Gastroesophageal sphincter (tissue), 4 donors: Measurements from ENCODE around the gene CIAO2B. TPM values are rescaled to one million over a fixed set of nuclear protein-coding genes. Genes with fewer than 3 reads are reported as not detected.

Source experiments
- ATAC-seq: fragments of 150-250 bp; one replicate; pipeline ENCODE4 v1.9.1; 2016; ENCODE audit warnings: mild to moderate bottlenecking, moderate library complexity
- H3K27ac ChIP-seq, 4 donors: fragments of 200-600 bp; sonication (generic) in 3 of 4; 1 replicate in 3 of 4; 2 replicates in 1 of 4; pipeline ENCODE4 v1.5.1; 2016 to 2019
- H3K27me3 ChIP-seq: fragments of 200-600 bp; sonication (generic); one replicate; pipeline ENCODE4 v1.5.1; 2019
- H3K36me3 ChIP-seq, 2 donors: fragments of 200-600 bp; sonication (generic); one replicate each; pipeline ENCODE4 v1.5.1; 2019; ENCODE audit warnings: control low read depth in 1 of 2
- H3K4me1 ChIP-seq, 3 donors: fragments of 200-600 bp; sonication (generic); 1 replicate in 2 of 3; 2 replicates in 1 of 3; pipeline ENCODE4 v1.5.1; 2016 to 2019; ENCODE audit warnings: control low read depth in 2 of 3
- H3K4me3 ChIP-seq, 2 donors: fragments of 200-600 bp; sonication (generic); one replicate each; pipeline ENCODE4 v1.5.1; 2019; ENCODE audit warnings: mild to moderate bottlenecking in 1 of 2, moderate library complexity in 1 of 2
- H3K9me3 ChIP-seq, 3 donors: fragments of 200-600 bp; sonication (generic); one replicate each; pipeline ENCODE4 v1.5.1; 2017 to 2019; ENCODE audit warnings: control low read depth in 2 of 3
- EP300 ChIP-seq: sonication (generic); formaldehyde crosslinking; IDR thresholded peaks from one replicate; pipeline ENCODE4 v1.6.1; 2017; ENCODE audit warnings: antibody characterized with exemption, mild to moderate bottlenecking
- POLR2A ChIP-seq, 2 donors: fragments of 450-650 bp; IDR thresholded peaks; one replicate each; pipeline ENCODE4 v1.6.1; 2017; ENCODE audit warnings: antibody characterized with exemption in 2 of 2, mild to moderate bottlenecking in 2 of 2, moderate library complexity in 1 of 2
- POLR2AphosphoS5 ChIP-seq: sonication (generic); formaldehyde crosslinking; IDR thresholded peaks from one replicate; pipeline ENCODE4 v1.6.1; 2017; ENCODE audit warnings: antibody characterized with exemption
- WGBS, 2 donors: methylation state at CpG; one replicate each; pipeline ENCODE4 v1.1.5; 2018; ENCODE audit warnings: low coverage in 1 of 2; 5-methylcytosine and 5-hydroxymethylcytosine counted together
- total RNA-seq, 4 donors: library from RNA; depleted of rRNA; stranded (reverse); fragments of >200 nt; gene quantifications; one replicate each; pipeline ENCODE4 v1.1.0, GENCODE V29; 2016
- TF ChIP-seq, protein P1 (sequence below), 4 experiments: fragments of 200-600 bp in 2 of 4; fragments of 450-650 bp in 2 of 4; sonication (generic) in 1 of 4; IDR thresholded peaks; one replicate each; pipeline ENCODE4 v1.5.1; 2017 to 2019; ENCODE audit warnings: antibody characterized with exemption in 4 of 4, mild to moderate bottlenecking in 2 of 4, moderate library complexity in 2 of 4

CIAO2B gene
- total RNA-seq, 4 donors from 2014 or later: 54.3 to 88.9 (median 79.5) TPM

- Histone ChIP-seq H3K9me3 (no peaks in the 10 kb centered on the region), H3K27me3 (peaks cover 3% of the 10 kb centered on the region), H3K4me1 (peaks cover 0 to 72% (median 24%) of the 10 kb centered on the region in 3 donors), H3K36me3 (peaks cover 0 to 10% of the 10 kb centered on the region in 2 donors), H3K27ac (peak overlapping the region; percentile 87 to 96 (median 93)), H3K4me3 (no peak overlapping the region)
- no peak for ATAC-seq
- 56% methylated on average over 1 of the region's 3 CpGs; no CpG with 5 or more reads in 1 of the 2 donors for WGBS, 2 donors
- TF ChIP-seq POLR2AphosphoS5 (no peak), EP300 (no peak)
Measured at GRCh38 chr16:66926961-66927436, 7.2 kb downstream of the CIAO2B start.

GRCh38 chr16:66926171-66926947 is 7.8 kb downstream of the CIAO2B start:
- ATAC-seq: no peak
- H3K27ac ChIP-seq: peak overlapping the region; percentile 87 to 96 (median 93)
- no peaks in the 10 kb centered on the region for H3K9me3 ChIP-seq
- H3K36me3 ChIP-seq: peaks cover 0 to 10% of the 10 kb centered on the region in 2 donors
- H3K4me3 ChIP-seq: peak overlapping the region; percentile 64 to 83
- TF ChIP-seq POLR2AphosphoS5 (no peak), POLR2A (IDR thresholded peaks at IDR 0.05) (no peak)
- WGBS, 2 donors: 17 to 49% methylated on average over 2 to 4 of the region's 5 CpGs
- H3K4me1 ChIP-seq: peaks cover 0 to 75% (median 30%) of the 10 kb centered on the region in 3 donors
- peaks cover 3% of the 10 kb centered on the region for H3K27me3 ChIP-seq

DNA sequence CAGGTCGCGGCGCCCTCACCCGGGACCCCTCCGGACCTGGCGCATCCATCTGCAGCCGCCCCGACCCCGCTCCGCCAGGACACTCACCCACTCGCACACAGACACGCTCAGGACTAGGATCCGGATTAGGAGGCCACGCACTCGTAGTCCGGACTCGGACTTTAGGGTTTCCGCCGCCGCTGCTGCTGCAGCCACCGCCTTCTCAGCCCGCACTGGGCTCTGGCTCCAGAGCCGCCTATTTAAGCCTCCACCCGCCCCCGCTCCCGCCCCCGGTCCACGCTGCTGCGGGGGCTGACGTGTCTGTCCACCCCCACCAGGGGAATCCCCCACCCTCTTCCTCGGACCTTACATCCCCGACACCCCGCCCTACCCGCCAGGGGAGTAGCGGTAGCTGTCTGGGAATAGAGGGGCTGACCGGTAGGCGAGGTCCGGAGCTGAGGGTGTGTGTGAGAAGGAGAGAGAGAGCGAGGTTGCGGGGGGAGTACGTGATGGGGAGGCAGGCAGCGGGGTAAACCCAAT is 8.8 kb downstream of the CIAO2B start, which contains the start of gene RRAD:
RRAD (minus strand) TSS at position 214 of the 519 bp plus-strand sequence. CDS start 356 bp downstream, outside the sequence.
- H3K27ac ChIP-seq: peak within 1 kb of the TSS; percentile 87 to 96 (median 93)
- H3K4me1 ChIP-seq: peaks cover 2 to 84% (median 31%) of the 10 kb centered on the region in 3 donors
- peak; percentile 46 for ATAC-seq
- peak; percentile 77 for TF ChIP-seq POLR2AphosphoS5
- peak; percentile 73 to 80 for TF ChIP-seq POLR2A (IDR thresholded peaks at IDR 0.05)
- no peak for TF ChIP-seq EP300
- TF ChIP-seq, protein P1, sequence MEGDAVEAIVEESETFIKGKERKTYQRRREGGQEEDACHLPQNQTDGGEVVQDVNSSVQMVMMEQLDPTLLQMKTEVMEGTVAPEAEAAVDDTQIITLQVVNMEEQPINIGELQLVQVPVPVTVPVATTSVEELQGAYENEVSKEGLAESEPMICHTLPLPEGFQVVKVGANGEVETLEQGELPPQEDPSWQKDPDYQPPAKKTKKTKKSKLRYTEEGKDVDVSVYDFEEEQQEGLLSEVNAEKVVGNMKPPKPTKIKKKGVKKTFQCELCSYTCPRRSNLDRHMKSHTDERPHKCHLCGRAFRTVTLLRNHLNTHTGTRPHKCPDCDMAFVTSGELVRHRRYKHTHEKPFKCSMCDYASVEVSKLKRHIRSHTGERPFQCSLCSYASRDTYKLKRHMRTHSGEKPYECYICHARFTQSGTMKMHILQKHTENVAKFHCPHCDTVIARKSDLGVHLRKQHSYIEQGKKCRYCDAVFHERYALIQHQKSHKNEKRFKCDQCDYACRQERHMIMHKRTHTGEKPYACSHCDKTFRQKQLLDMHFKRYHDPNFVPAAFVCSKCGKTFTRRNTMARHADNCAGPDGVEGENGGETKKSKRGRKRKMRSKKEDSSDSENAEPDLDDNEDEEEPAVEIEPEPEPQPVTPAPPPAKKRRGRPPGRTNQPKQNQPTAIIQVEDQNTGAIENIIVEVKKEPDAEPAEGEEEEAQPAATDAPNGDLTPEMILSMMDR (IDR thresholded peaks at IDR 0.05): peak in 1 of 4 experiments; percentile 24
- peaks cover 3% of the 10 kb centered on the region for H3K27me3 ChIP-seq
- H3K36me3 ChIP-seq: peaks cover 0 to 8% of the 10 kb centered on the region in 2 donors
- H3K4me3 ChIP-seq: peak within 1 kb of the TSS; percentile 64 to 83
- WGBS, 2 donors: 0% methylated on average over 1 of the region's 42 CpGs
- H3K9me3 ChIP-seq: no peaks in the 10 kb centered on the region

DNA sequence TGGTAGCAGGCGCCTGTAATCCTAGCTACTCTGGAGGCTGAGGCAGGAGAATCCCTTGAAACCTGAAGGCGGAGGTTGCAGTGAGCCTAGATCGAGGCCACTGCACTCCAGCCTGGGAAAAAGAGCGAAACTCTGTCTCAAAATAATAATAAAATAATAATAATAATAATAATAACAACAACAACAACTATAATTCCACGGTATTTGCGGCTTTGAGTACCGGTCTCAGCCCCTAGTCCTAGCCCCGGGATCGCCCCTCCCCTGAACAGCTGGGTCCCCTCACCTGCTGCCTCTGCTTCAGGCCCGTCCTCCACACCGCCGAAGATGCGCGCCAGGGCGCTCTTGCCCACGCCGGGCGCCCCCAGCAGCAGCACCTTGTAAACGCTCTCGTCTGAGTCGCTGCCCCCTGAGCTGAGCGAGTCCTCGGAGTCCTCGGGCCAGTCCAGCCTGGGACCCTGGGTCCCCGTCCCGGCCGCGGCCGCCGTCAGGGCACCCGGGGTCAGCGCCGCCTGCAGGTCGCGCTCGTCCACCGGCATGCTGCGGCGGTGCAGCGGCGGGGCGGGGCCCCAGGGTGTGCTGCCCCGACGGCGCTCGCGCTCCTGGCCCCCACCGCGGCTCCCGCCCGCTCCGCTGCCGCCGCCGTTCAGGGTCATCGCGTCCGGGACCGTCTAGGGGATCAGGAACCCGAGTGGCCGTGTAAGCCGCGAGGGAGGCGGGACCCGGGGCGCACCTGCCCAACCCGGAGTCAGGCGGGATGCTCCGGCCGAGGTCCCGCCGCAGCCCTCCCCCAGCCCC is 9.5 kb downstream of the CIAO2B start:
- Histone ChIP-seq H3K27me3 (peaks cover 3% of the 10 kb centered on the region), H3K27ac (peak overlapping the region; percentile 87 to 96 (median 93)), H3K4me1 (peaks cover 2 to 91% (median 31%) of the 10 kb centered on the region in 3 donors), H3K36me3 (peaks cover 0 to 8% of the 10 kb centered on the region in 2 donors), H3K4me3 (peak overlapping the region; percentile 64 to 83), H3K9me3 (no peaks in the 10 kb centered on the region)
- ATAC-seq: peak; percentile 69
- no peak for TF ChIP-seq EP300
- TF ChIP-seq, protein P1 (IDR thresholded peaks at IDR 0.05): peak in 3 of 4 experiments; percentile 65 to 79 (median 71)
- 18 to 40% methylated on average over 2 to 6 of the region's 72 CpGs for WGBS, 2 donors

DNA sequence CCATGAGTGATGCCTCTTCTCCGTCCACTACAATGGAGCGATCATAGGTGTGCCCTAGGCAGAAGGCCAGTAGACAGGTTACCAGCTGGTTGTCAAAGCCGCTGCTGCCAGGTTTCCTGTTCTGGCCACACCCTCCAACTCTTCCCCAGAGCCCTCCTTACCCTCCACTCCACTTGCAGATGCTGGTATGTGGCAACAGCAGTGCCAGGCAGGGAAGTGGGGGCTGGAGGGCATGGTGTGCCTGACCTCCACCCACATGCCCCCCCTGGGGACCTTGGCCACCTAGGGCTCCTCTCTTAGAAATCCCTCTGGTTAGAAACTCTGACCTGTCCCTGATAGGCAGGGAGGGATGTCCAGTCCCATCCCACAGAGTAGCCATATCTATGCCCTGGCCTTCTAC is 10.3 kb downstream of the CIAO2B start:
- no peak for ATAC-seq
- H3K36me3 ChIP-seq: peaks cover 0 to 8% of the 10 kb centered on the region in 2 donors
- H3K27ac ChIP-seq: peak overlapping the region; percentile 87 to 96 (median 93)
- TF ChIP-seq EP300: no peak
- TF ChIP-seq, protein P1 (IDR thresholded peaks at IDR 0.05): no peak
- no peak for TF ChIP-seq POLR2AphosphoS5
- TF ChIP-seq POLR2A (IDR thresholded peaks at IDR 0.05): no peak
- H3K4me3 ChIP-seq: peak overlapping the region; percentile 64 to 83
- peaks cover 3% of the 10 kb centered on the region for H3K27me3 ChIP-seq
- H3K4me1 ChIP-seq: peaks cover 2 to 99% (median 31%) of the 10 kb centered on the region in 3 donors
- 53% methylated on average over 2 of the region's 3 CpGs; no CpG with 5 or more reads in 1 of the 2 donors for WGBS, 2 donors
- no peaks in the 10 kb centered on the region for H3K9me3 ChIP-seq
